WERI-Rb-1 (cell line): ENCODE data around the gene FAM184B.

Experiments used
- DNase-seq: peaks from one replicate; pipeline ENCODE4 v3.0.0-alpha.2; 2020
- H3K27ac ChIP-seq: fragments of 250-450 bp; sonication (Bioruptor Pico); 2 replicates; pipeline ENCODE4 v1.5.1; 2020; ENCODE audit warnings: mild to moderate bottlenecking, moderate library complexity
- H3K27me3 ChIP-seq: fragments of 250-450 bp; sonication (Bioruptor Pico); 2 replicates; pipeline ENCODE4 v1.5.1; 2021; ENCODE audit warnings: mild to moderate bottlenecking, low read depth, moderate library complexity; ENCODE audit not compliant: insufficient read depth, severe bottlenecking
- H3K36me3 ChIP-seq: fragments of 250-450 bp; sonication (Bioruptor Pico); 2 replicates; pipeline ENCODE4 v1.5.1; 2020; ENCODE audit warnings: mild to moderate bottlenecking, moderate library complexity
- H3K4me3 ChIP-seq: 2 replicates; pipeline ENCODE4 v1.5.1; 2011; ENCODE audit warnings: low read depth, mild to moderate bottlenecking, control low read depth, low read length
- H3K9me3 ChIP-seq: fragments of 250-450 bp; sonication (Bioruptor Pico); 2 replicates; pipeline ENCODE4 v1.5.1; 2021; ENCODE audit warnings: mild to moderate bottlenecking, moderate library complexity; ENCODE audit not compliant: severe bottlenecking
- TF ChIP-seq, protein P1 (sequence below): IDR thresholded peaks from 2 replicates; pipeline ENCODE4 v1.5.1; 2011; ENCODE audit warnings: low read depth, mild to moderate bottlenecking, control low read depth, inconsistent platforms, low read length

Gene FAM184B

DNA sequence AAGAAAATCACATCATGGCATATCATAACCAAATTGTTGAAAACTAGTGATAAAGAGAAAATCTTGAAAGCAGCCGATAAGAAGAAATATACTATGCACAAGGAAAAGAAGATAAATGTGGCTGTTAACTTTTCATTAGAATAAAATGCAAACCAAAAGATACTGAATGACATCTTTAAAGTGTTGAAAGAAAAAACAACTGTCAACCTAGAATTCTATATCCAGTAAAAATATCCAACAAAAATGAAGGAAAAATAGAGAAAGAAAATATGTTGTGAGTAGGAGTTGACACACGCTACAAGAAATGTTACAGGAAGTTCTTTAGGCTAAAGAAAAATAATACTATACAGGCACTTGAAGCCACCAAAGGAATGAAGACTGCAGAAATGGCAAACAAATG is 82.0 kb downstream of the FAM184B start:
- TF ChIP-seq, protein P1, sequence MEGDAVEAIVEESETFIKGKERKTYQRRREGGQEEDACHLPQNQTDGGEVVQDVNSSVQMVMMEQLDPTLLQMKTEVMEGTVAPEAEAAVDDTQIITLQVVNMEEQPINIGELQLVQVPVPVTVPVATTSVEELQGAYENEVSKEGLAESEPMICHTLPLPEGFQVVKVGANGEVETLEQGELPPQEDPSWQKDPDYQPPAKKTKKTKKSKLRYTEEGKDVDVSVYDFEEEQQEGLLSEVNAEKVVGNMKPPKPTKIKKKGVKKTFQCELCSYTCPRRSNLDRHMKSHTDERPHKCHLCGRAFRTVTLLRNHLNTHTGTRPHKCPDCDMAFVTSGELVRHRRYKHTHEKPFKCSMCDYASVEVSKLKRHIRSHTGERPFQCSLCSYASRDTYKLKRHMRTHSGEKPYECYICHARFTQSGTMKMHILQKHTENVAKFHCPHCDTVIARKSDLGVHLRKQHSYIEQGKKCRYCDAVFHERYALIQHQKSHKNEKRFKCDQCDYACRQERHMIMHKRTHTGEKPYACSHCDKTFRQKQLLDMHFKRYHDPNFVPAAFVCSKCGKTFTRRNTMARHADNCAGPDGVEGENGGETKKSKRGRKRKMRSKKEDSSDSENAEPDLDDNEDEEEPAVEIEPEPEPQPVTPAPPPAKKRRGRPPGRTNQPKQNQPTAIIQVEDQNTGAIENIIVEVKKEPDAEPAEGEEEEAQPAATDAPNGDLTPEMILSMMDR = no peak
- Histone ChIP-seq H3K9me3 (no peaks in the 10 kb centered on the region), H3K27ac (no peak overlapping the region), H3K36me3 (no peaks in the 10 kb centered on the region), H3K4me3 (no peak overlapping the region), H3K27me3 (no peaks in the 10 kb centered on the region)
- no peak for DNase-seq

DNA sequence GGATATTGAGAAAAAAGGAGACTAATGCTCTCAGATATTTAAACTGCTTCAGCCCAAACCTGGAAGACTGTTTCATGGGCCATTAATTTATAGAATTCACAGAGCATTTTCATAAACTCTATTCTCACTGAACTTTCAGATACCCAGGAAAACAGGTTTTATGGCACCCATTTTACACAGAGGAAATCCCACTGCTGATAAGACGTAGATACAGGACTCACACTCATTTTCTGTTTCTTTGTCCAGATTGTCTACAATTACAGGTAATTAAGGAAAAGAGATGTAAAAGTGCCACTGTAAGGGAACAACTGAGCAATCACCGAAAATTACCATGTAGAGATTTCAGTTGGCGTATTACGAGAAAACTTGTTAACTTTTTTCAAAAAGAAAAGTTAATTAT is 83.3 kb downstream of the FAM184B start:
- no peak overlapping the region for H3K4me3 ChIP-seq
- DNase-seq = no peak
- no peaks in the 10 kb centered on the region for H3K36me3 ChIP-seq
- H3K27me3 ChIP-seq = no peaks in the 10 kb centered on the region
- H3K27ac ChIP-seq = no peak overlapping the region
- TF ChIP-seq, protein P1 = no peak
- no peaks in the 10 kb centered on the region for H3K9me3 ChIP-seq

DNA sequence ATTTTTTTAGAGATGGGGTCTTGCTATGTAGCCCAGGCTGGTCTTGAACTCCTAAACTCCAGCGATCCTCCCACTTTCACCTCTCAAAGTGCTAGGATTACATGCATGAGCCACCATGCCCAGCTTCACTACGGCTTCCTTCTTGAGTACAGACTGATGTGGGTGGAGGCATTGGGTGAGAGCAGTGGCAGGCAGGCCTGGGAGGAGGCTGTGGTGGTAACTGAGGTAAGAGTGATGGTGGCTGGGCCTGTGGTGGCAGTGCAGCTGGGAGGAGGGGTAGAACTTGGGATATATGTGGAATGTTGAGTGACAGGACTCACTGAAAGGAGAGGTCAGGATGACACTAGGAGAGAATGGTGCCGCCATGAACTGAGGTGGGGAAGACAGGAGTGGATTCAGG is 86.1 kb downstream of the FAM184B start:
- no peak overlapping the region for H3K27ac ChIP-seq
- H3K36me3 ChIP-seq = no peaks in the 10 kb centered on the region
- H3K9me3 ChIP-seq = no peaks in the 10 kb centered on the region
- DNase-seq = no peak
- no peaks in the 10 kb centered on the region for H3K27me3 ChIP-seq
- H3K4me3 ChIP-seq = no peak overlapping the region
- TF ChIP-seq, protein P1 = no peak

DNA sequence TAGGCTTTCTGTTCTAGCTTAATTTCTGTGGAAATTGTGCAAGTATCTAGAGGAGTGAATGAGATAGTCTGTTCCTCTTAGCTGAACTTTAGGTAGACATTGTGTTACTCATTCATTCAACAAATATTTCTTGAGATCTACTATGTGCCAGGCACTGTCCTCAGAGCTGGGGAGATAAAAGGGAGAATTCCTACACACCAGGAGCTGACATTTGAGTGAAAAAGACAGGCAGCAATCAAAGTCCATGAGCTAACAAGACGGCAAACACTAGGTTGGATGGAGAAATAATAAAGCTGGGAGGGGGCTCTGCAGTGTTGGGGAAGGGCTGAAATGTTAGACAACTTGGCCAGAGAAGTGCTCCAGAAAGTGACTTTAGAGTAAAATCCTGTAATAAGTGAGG is 86.9 kb downstream of the FAM184B start:
- no peaks in the 10 kb centered on the region for H3K27me3 ChIP-seq
- no peaks in the 10 kb centered on the region for H3K36me3 ChIP-seq
- H3K4me3 ChIP-seq = no peak overlapping the region
- TF ChIP-seq, protein P1 = no peak
- DNase-seq = no peak
- H3K9me3 ChIP-seq = no peaks in the 10 kb centered on the region
- H3K27ac ChIP-seq = no peak overlapping the region

DNA sequence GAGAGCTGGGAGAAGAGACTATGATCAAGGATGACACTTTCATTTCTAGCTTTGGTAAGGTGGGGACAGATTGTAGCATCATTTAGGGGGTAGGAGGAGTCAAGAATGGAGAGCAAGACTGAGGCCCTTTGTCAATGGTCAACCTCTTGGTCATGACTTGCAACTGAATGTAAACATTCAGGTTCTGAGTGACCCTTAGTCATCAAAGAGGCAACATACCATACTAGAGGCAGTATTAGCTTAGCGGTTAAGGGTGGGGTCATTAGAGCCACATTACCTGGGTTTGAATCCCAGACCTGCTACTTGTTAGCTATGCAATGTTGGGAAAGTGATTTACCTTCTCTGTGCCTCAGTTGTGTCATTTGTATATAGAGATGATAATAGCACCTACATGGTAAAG is 90.5 kb downstream of the FAM184B start:
- Histone ChIP-seq H3K4me3 (no peak overlapping the region), H3K27ac (no peak overlapping the region), H3K9me3 (no peaks in the 10 kb centered on the region), H3K36me3 (peaks cover 6% of the 10 kb centered on the region; the same call in 1 of the 2 replicates), H3K27me3 (no peaks in the 10 kb centered on the region)
- DNase-seq = no peak
- TF ChIP-seq, protein P1 = no peak

DNA sequence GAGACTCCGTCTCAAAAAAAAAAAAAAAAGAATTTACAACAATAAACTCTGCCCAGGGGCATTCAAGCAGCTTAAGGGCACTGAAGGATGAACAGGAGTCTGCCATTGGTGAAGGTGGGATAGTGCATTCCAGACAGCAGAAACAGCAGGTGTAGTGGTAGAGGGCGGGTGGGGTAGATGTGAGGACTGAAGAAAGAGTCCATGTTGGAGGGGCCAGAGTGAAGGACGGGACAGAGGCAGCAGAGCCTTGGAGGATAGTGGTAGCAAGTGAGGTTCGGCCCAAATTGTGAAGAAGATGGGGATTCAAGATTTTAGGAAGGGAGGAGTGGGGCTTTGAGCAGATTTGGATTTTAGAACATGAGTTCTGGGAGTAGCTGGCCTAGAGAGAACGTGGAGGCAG is 91.3 kb downstream of the FAM184B start:
- peaks cover 6% of the 10 kb centered on the region; the same call in 1 of the 2 replicates for H3K36me3 ChIP-seq
- no peaks in the 10 kb centered on the region for H3K27me3 ChIP-seq
- TF ChIP-seq, protein P1 = no peak
- no peak overlapping the region for H3K4me3 ChIP-seq
- DNase-seq = no peak
- H3K27ac ChIP-seq = no peak overlapping the region
- H3K9me3 ChIP-seq = no peaks in the 10 kb centered on the region
